Panc1 (cell line): ENCODE data around the gene CCHCR1. TPM values are rescaled to one million over a fixed set of nuclear protein-coding genes. Genes with fewer than 3 reads are reported as not detected.
A peak's percentile ranks its signal among the peaks of the same experiment; 100 is the strongest.

ENCODE experiments used
- ATAC-seq: fragments of 200-7000 bp; cut with Tn5 transposase; 2 replicates; pipeline ENCODE4 v1.9.1; 2020; ENCODE audit warnings: mild to moderate bottlenecking, moderate library complexity
- BruUV-seq: library from RNA; stranded (reverse); fragments of 400-500 nt; replicated peaks from 2 replicates; lab custom pipeline; 2021; lab: Mats Ljungman, UMichigan
- CTCF ChIA-PET: fragments of 300-600 bp; sonication (Branson Sonifier 250); formaldehyde crosslinking; loops from one replicate; lab custom pipeline; 2022; ENCODE audit warnings: antibody characterized with exemption; lab: Charles Lee
- POLR2A ChIA-PET: fragments of 300-600 bp; sonication (Branson Sonifier 250); formaldehyde crosslinking; loops from one replicate; lab custom pipeline; 2022; ENCODE audit warnings: antibody characterized with exemption; lab: Charles Lee
- DNase-seq: peaks from one replicate; pipeline ENCODE4 v3.0.0-alpha.2; 2010; ENCODE audit warnings: low read depth, low spot score
- H3K27ac ChIP-seq: 2 replicates; pipeline ENCODE4 v1.5.1; 2011; ENCODE audit warnings: mild to moderate bottlenecking, low read length, inconsistent platforms
- H3K27me3 ChIP-seq: fragments of 200-500 bp; sonication (Bioruptor generic); 2 replicates; pipeline ENCODE4 v1.6.0; 2014; ENCODE audit warnings: low read length, inconsistent platforms; ENCODE audit not compliant: control insufficient read depth, insufficient read depth
- H3K36me3 ChIP-seq: fragments of 200-500 bp; sonication (Bioruptor generic); 2 replicates; pipeline ENCODE4 v1.5.1; 2014; ENCODE audit warnings: inconsistent platforms, mild to moderate bottlenecking, low read length, moderate library complexity; ENCODE audit not compliant: control insufficient read depth, insufficient read depth
- H3K4me1 ChIP-seq: 2 replicates; pipeline ENCODE4 v1.5.1; 2011; ENCODE audit warnings: inconsistent platforms, mild to moderate bottlenecking, low read length, moderate library complexity; ENCODE audit not compliant: control insufficient read depth, insufficient read depth
- H3K4me3 ChIP-seq, 2 experiments: 2 replicates each; pipeline ENCODE4 v1.5.1; 2011 to 2012; ENCODE audit warnings: low read depth in 2 of 2, low read length in 2 of 2, mild to moderate bottlenecking in 2 of 2, inconsistent platforms in 1 of 2, moderate library complexity in 1 of 2
- H3K9me3 ChIP-seq: fragments of 200-500 bp; sonication (Bioruptor generic); 2 replicates; pipeline ENCODE4 v1.5.1; 2014; ENCODE audit warnings: low read depth, mild to moderate bottlenecking, inconsistent platforms, low read length, moderate library complexity; ENCODE audit not compliant: control insufficient read depth, insufficient read depth
- CTCF ChIP-seq: fragments of 450-650 bp; IDR thresholded peaks from 2 replicates; pipeline ENCODE4 v1.5.1; 2017; ENCODE audit warnings: mild to moderate bottlenecking
- POLR2AphosphoS5 ChIP-seq: IDR thresholded peaks from 2 replicates; pipeline ENCODE4 v1.6.1; 2012; ENCODE audit warnings: mild to moderate bottlenecking, low read depth, low read length, moderate library complexity
- REST ChIP-seq, 2 experiments: IDR thresholded peaks; 2 replicates each; pipeline ENCODE4 v1.6.1; 2011 to 2012; ENCODE audit warnings: low read depth in 2 of 2, control low read depth in 1 of 2, low read length in 1 of 2, mild to moderate bottlenecking in 1 of 2, moderate library complexity in 1 of 2; ENCODE audit not compliant: insufficient read depth in 1 of 2
- TCF7L2 ChIP-seq: IDR thresholded peaks from 2 replicates; pipeline ENCODE4 v1.6.1; 2011; ENCODE audit warnings: mild to moderate bottlenecking, low read depth, low read length, inconsistent platforms
- in situ Hi-C: cut with HindIII; loops from 2 replicates; pipeline ENCODE4 v1.10.0; 2016; ENCODE audit warnings: low sequenced_read_pairs, low pct_unique_long_range_greater_than_20kb
- intact Hi-C: fragments of 100-400 bp; cut with micrococcal nuclease; formaldehyde crosslinking; loops from one replicate; pipeline ENCODE4 v1.10.0; 2022; ENCODE audit not compliant: unreplicated experiment
- total RNA-seq: library from RNA; stranded (reverse); gene quantifications from one replicate; pipeline ENCODE4 v1.2.1, GENCODE V29; 2021; ENCODE audit not compliant: unreplicated experiment

Gene CCHCR1
- total RNA-seq, 1 experiment from 2014 or later = 37.1 TPM

- no peak for TF ChIP-seq CTCF
- no peak for TF ChIP-seq REST (IDR thresholded peaks at IDR 0.05; ENCODE audit: insufficient read depth in 1 of 2, low read depth in 2 of 2, low read length in 1 of 2)
- H3K4me1 ChIP-seq = no peaks in the 10 kb centered on the region
- no peaks in the 10 kb centered on the region for H3K36me3 ChIP-seq
- H3K27ac ChIP-seq = no peak overlapping the region
- no peaks in the 10 kb centered on the region for H3K9me3 ChIP-seq
- ChIA-PET POLR2A (no interaction called here), CTCF (no interaction called here)
- H3K4me3 ChIP-seq = no peak overlapping the region
- H3K27me3 ChIP-seq = no peaks in the 10 kb centered on the region
- no TSS peak for BruUV-seq
- in situ Hi-C loops (no loop called here), intact Hi-C loops (no loop called here)
- peak; percentile 69; the same call in 1 of the 2 replicates for ATAC-seq
- no peak for DNase-seq
Measured at GRCh38 chr6:31180500-31180899, 22.9 kb upstream of the CCHCR1 start.

- in situ Hi-C loops (no loop called here), intact Hi-C loops (no loop called here)
- H3K27me3 ChIP-seq = no peaks in the 10 kb centered on the region
- DNase-seq = no peak
- TF ChIP-seq POLR2AphosphoS5 = no peak
- TF ChIP-seq REST (IDR thresholded peaks at IDR 0.05; ENCODE audit: insufficient read depth in 1 of 2, low read depth in 2 of 2, low read length in 1 of 2) = no peak
- TF ChIP-seq TCF7L2 = no peak
- no peak for TF ChIP-seq CTCF
- no peaks in the 10 kb centered on the region for H3K36me3 ChIP-seq
- H3K9me3 ChIP-seq = no peaks in the 10 kb centered on the region
- ATAC-seq = no peak
- no peak overlapping the region for H3K27ac ChIP-seq
- H3K4me1 ChIP-seq = no peaks in the 10 kb centered on the region
- ChIA-PET POLR2A (no interaction called here), CTCF (no interaction called here)
- H3K4me3 ChIP-seq = no peak overlapping the region
- no TSS peak for BruUV-seq
Measured at GRCh38 chr6:31179896-31180295, 22.3 kb upstream of the CCHCR1 start.
